GM18873 (cell line): Measurements from ENCODE around the gene EML6.

Experiments used
- ATAC-seq: cut with Tn5 transposase; IDR thresholded peaks from one replicate; pipeline ENCODE4 v1.9.1; 2021; ENCODE audit warnings: mild to moderate bottlenecking, moderate library complexity, moderate number of reproducible peaks; ENCODE audit not compliant: unreplicated experiment, low FRiP score

The EML6 gene

GRCh38 chr2:54957321-54957999, 234.0 kb downstream of the EML6 start:
- ATAC-seq: no peak

- no peak for ATAC-seq
Observed at GRCh38 chr2:54958717-54959371, 235.4 kb downstream of the EML6 start.

GRCh38 chr2:54960164-54960563, 236.7 kb downstream of the EML6 start:
- ATAC-seq: no peak

- no peak for ATAC-seq
Observed at GRCh38 chr2:54962511-54962910, 239.0 kb downstream of the EML6 start.

- ATAC-seq: no peak
Observed at GRCh38 chr2:54962935-54963440, 239.5 kb downstream of the EML6 start.

GRCh38 chr2:54963476-54963875, 240.0 kb downstream of the EML6 start:
- no peak for ATAC-seq

GRCh38 chr2:54964271-54964670, 240.8 kb downstream of the EML6 start:
- ATAC-seq: no peak

GRCh38 chr2:54964816-54965215, 241.4 kb downstream of the EML6 start:
- no peak for ATAC-seq

GRCh38 chr2:54965425-54965824, 242.0 kb downstream of the EML6 start:
- ATAC-seq: no peak

GRCh38 chr2:54966165-54966832, 242.8 kb downstream of the EML6 start:
- ATAC-seq: no peak

- no peak for ATAC-seq
Observed at GRCh38 chr2:54966837-54967236, 243.4 kb downstream of the EML6 start.

- ATAC-seq: no peak
Observed at GRCh38 chr2:54967269-54967668, 243.8 kb downstream of the EML6 start.

- no peak for ATAC-seq
Observed at GRCh38 chr2:54967759-54968365, 244.4 kb downstream of the EML6 start.

- ATAC-seq: no peak
Observed at GRCh38 chr2:54968561-54969218, 245.2 kb downstream of the EML6 start.

- no peak for ATAC-seq
Observed at GRCh38 chr2:54969295-54969939, 246.0 kb downstream of the EML6 start.

- no peak for ATAC-seq
Observed at GRCh38 chr2:54969940-54970338, 246.5 kb downstream of the EML6 start.

- ATAC-seq: no peak
Observed at GRCh38 chr2:54975175-54975574, 251.7 kb downstream of the EML6 start.

- no peak for ATAC-seq
Observed at GRCh38 chr2:54975598-54976492, 252.4 kb downstream of the EML6 start.

- ATAC-seq: peak; percentile 86
Observed at GRCh38 chr2:54977149-54977548, 253.7 kb downstream of the EML6 start.
